Liver (tissue), 3 donors: Measurements from ENCODE around the gene CNTN1.

Experiments
- EGR1 ChIP-seq, 2 donors: IDR thresholded peaks; 2 replicates each; pipeline ENCODE4 v1.6.1; 2016 to 2018; ENCODE audit warnings: antibody characterized with exemption in 2 of 2, low read depth in 2 of 2
- GABPA ChIP-seq, 2 donors: IDR thresholded peaks in 1 of 2; conservative IDR thresholded peaks in 1 of 2; 2 replicates each; pipeline ENCODE4 v1.6.1; 2016; ENCODE audit warnings: antibody characterized with exemption in 2 of 2, mild to moderate bottlenecking in 1 of 2, moderate library complexity in 1 of 2
- HNF4A ChIP-seq, 2 donors: conservative IDR thresholded peaks; 2 replicates each; pipeline ENCODE4 v1.6.1; 2016; ENCODE audit warnings: antibody characterized with exemption in 2 of 2, mild to moderate bottlenecking in 2 of 2
- JUND ChIP-seq, 2 donors: IDR thresholded peaks; 2 replicates each; pipeline ENCODE4 v1.6.1; 2016; ENCODE audit warnings: antibody characterized with exemption in 2 of 2
- NR2F2 ChIP-seq: IDR thresholded peaks from 2 replicates; pipeline ENCODE4 v1.6.1; 2016; ENCODE audit warnings: antibody characterized with exemption
- RAD21 ChIP-seq, 2 donors: IDR thresholded peaks; 2 replicates each; pipeline ENCODE4 v1.6.1; 2016; ENCODE audit warnings: antibody characterized with exemption in 2 of 2, mild to moderate bottlenecking in 2 of 2
- RXRA ChIP-seq, 2 donors: IDR thresholded peaks; 2 replicates each; pipeline ENCODE4 v1.6.1; 2017 to 2018; ENCODE audit warnings: antibody characterized with exemption in 2 of 2, mild to moderate bottlenecking in 1 of 2
- SP1 ChIP-seq: IDR thresholded peaks from 2 replicates; pipeline ENCODE4 v1.6.1; 2018; ENCODE audit warnings: antibody characterized with exemption, mild to moderate bottlenecking
- TAF1 ChIP-seq: conservative IDR thresholded peaks from 2 replicates; pipeline ENCODE4 v1.6.1; 2016; ENCODE audit warnings: antibody characterized with exemption, mild to moderate bottlenecking
- YY1 ChIP-seq: IDR thresholded peaks from 2 replicates; pipeline ENCODE4 v1.6.1; 2016; ENCODE audit warnings: antibody characterized with exemption, mild to moderate bottlenecking
- TF ChIP-seq, protein P1 (sequence below): fragments of 150-350 bp; IDR thresholded peaks from 2 replicates; pipeline ENCODE4 v1.5.1; 2017; ENCODE audit warnings: improper control_type of control experiment, low read depth, low read length; ENCODE audit not compliant: missing input control
- TF ChIP-seq, protein P2 (sequence below): IDR thresholded peaks from 2 replicates; pipeline ENCODE4 v1.6.1; 2016; ENCODE audit warnings: antibody characterized with exemption
- TF ChIP-seq, protein P3 (sequence below): IDR thresholded peaks from 2 replicates; pipeline ENCODE4 v1.6.1; 2016; ENCODE audit warnings: antibody characterized with exemption, mild to moderate bottlenecking
- TF ChIP-seq, protein P4 (sequence below): IDR thresholded peaks from 2 replicates; pipeline ENCODE4 v1.6.1; 2016; ENCODE audit warnings: antibody characterized with exemption
- donor health status: healthy.
- donor health status: healthy.

DNA sequence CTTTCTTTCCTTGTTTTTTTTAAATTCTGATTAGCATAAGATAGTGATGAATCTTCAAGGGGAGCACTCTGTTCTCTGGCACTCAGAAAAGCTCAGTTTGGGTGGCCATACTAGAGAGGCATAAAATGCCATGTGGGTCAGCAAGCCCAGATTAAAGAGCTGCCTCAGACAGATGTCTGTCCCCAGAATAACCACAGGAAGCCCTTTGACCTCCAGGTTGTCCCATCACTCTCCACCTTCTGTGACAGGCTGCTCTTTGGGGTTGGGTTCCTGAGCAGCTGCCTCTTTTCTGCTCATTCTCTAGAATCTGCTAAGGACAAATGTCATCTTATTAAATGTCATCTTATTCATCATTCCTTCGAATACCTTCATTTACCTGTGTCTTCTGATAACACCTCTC lies 399.9 kb downstream of the CNTN1 start:
- TF ChIP-seq, protein P1, sequence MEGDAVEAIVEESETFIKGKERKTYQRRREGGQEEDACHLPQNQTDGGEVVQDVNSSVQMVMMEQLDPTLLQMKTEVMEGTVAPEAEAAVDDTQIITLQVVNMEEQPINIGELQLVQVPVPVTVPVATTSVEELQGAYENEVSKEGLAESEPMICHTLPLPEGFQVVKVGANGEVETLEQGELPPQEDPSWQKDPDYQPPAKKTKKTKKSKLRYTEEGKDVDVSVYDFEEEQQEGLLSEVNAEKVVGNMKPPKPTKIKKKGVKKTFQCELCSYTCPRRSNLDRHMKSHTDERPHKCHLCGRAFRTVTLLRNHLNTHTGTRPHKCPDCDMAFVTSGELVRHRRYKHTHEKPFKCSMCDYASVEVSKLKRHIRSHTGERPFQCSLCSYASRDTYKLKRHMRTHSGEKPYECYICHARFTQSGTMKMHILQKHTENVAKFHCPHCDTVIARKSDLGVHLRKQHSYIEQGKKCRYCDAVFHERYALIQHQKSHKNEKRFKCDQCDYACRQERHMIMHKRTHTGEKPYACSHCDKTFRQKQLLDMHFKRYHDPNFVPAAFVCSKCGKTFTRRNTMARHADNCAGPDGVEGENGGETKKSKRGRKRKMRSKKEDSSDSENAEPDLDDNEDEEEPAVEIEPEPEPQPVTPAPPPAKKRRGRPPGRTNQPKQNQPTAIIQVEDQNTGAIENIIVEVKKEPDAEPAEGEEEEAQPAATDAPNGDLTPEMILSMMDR, result no peak
- TF ChIP-seq YY1 (no peak), RAD21 (IDR thresholded peaks at IDR 0.05) (no peak), GABPA (IDR thresholded peaks at IDR 0.05 in 1 of 2, conservative IDR thresholded peaks at IDR 0.05 in 1 of 2) (no peak), EGR1 (IDR thresholded peaks at IDR 0.05; ENCODE audit: low read depth in 2 of 2) (no peak), HNF4A (conservative IDR thresholded peaks at IDR 0.05) (no peak), RXRA (IDR thresholded peaks at IDR 0.05) (no peak), TAF1 (no peak), NR2F2 (no peak), JUND (IDR thresholded peaks at IDR 0.05) (no peak), SP1 (no peak)
- TF ChIP-seq, protein P2, sequence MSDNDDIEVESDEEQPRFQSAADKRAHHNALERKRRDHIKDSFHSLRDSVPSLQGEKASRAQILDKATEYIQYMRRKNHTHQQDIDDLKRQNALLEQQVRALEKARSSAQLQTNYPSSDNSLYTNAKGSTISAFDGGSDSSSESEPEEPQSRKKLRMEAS, result no peak
- TF ChIP-seq, protein P3, sequence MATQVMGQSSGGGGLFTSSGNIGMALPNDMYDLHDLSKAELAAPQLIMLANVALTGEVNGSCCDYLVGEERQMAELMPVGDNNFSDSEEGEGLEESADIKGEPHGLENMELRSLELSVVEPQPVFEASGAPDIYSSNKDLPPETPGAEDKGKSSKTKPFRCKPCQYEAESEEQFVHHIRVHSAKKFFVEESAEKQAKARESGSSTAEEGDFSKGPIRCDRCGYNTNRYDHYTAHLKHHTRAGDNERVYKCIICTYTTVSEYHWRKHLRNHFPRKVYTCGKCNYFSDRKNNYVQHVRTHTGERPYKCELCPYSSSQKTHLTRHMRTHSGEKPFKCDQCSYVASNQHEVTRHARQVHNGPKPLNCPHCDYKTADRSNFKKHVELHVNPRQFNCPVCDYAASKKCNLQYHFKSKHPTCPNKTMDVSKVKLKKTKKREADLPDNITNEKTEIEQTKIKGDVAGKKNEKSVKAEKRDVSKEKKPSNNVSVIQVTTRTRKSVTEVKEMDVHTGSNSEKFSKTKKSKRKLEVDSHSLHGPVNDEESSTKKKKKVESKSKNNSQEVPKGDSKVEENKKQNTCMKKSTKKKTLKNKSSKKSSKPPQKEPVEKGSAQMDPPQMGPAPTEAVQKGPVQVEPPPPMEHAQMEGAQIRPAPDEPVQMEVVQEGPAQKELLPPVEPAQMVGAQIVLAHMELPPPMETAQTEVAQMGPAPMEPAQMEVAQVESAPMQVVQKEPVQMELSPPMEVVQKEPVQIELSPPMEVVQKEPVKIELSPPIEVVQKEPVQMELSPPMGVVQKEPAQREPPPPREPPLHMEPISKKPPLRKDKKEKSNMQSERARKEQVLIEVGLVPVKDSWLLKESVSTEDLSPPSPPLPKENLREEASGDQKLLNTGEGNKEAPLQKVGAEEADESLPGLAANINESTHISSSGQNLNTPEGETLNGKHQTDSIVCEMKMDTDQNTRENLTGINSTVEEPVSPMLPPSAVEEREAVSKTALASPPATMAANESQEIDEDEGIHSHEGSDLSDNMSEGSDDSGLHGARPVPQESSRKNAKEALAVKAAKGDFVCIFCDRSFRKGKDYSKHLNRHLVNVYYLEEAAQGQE, result no peak
- TF ChIP-seq, protein P4, sequence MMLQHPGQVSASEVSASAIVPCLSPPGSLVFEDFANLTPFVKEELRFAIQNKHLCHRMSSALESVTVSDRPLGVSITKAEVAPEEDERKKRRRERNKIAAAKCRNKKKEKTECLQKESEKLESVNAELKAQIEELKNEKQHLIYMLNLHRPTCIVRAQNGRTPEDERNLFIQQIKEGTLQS, result no peak
